Spleen (tissue), 7 donors: ENCODE measurements around the gene AVP.

Source experiments
- POLR2A ChIP-seq, 3 donors: fragments of 450-650 bp; IDR thresholded peaks; one replicate each; pipeline ENCODE4 v1.5.1; 2017; ENCODE audit warnings: antibody characterized with exemption in 3 of 3, mild to moderate bottlenecking in 1 of 3
- POLR2AphosphoS5 ChIP-seq, 3 donors: sonication (generic); formaldehyde crosslinking; IDR thresholded peaks; one replicate each; pipeline ENCODE4 v1.5.1; 2017; ENCODE audit warnings: antibody characterized with exemption in 3 of 3
- TF ChIP-seq, protein P1 (sequence below), 11 experiments: fragments of 200-600 bp in 7 of 11; fragments of 450-650 bp in 4 of 11; sonication (generic) in 4 of 11; IDR thresholded peaks in 8 of 11; conservative IDR thresholded peaks in 3 of 11; 1 replicate in 7 of 11; 2 replicates in 4 of 11; pipeline versions ENCODE4 v1.4.0 to v1.8.0; 2016 to 2021; ENCODE audit warnings: antibody characterized with exemption in 11 of 11, inconsistent platforms in 4 of 11, mild to moderate bottlenecking in 1 of 11
- donor health status: DM: no; HTN: no; CAD: no; lungs with moderate emphysema.
- donor health status: DM: no; HTN: no; CAD: no.
- donor health status: DM: no; HTN: no; CAD: no.

GRCh38 chr20:3093861-3094361, 9.4 kb upstream of the AVP start:
- no peak for TF ChIP-seq POLR2AphosphoS5 (IDR thresholded peaks at IDR 0.05)
- TF ChIP-seq, protein P1, sequence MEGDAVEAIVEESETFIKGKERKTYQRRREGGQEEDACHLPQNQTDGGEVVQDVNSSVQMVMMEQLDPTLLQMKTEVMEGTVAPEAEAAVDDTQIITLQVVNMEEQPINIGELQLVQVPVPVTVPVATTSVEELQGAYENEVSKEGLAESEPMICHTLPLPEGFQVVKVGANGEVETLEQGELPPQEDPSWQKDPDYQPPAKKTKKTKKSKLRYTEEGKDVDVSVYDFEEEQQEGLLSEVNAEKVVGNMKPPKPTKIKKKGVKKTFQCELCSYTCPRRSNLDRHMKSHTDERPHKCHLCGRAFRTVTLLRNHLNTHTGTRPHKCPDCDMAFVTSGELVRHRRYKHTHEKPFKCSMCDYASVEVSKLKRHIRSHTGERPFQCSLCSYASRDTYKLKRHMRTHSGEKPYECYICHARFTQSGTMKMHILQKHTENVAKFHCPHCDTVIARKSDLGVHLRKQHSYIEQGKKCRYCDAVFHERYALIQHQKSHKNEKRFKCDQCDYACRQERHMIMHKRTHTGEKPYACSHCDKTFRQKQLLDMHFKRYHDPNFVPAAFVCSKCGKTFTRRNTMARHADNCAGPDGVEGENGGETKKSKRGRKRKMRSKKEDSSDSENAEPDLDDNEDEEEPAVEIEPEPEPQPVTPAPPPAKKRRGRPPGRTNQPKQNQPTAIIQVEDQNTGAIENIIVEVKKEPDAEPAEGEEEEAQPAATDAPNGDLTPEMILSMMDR (IDR thresholded peaks at IDR 0.05 in 8 of 11, conservative IDR thresholded peaks at IDR 0.05 in 3 of 11) = no peak
- TF ChIP-seq POLR2A (IDR thresholded peaks at IDR 0.05) = no peak
